B cell (primary cell): Measurements from ENCODE around the gene L3MBTL3. TPM values are rescaled to one million over a fixed set of nuclear protein-coding genes. Genes with fewer than 3 reads are reported as not detected.

Source experiments
- ATAC-seq: fragments of 200-7000 bp; cut with Tn5 transposase; one replicate; pipeline ENCODE4 v1.10.0; 2021; ENCODE audit warnings: low read depth, mild to moderate bottlenecking, moderate number of reproducible peaks, moderate library complexity
- CTCF ChIA-PET: fragments of 350-600 bp; sonication (Branson Sonifier 250); formaldehyde crosslinking; loops from one replicate; lab custom pipeline; 2021; ENCODE audit warnings: antibody characterized with exemption, inconsistent platforms; lab: Charles Lee
- POLR2A ChIA-PET: fragments of 350-600 bp; sonication (Branson Sonifier 250); formaldehyde crosslinking; loops from one replicate; lab custom pipeline; 2021; ENCODE audit warnings: antibody characterized with exemption; lab: Charles Lee
- DNase-seq: peaks from one replicate; pipeline ENCODE4 v3.0.0; 2013
- H2AFZ ChIP-seq: 2 replicates; pipeline ENCODE4 v1.6.1; 2012; ENCODE audit warnings: mild to moderate bottlenecking, low read depth, low read length; ENCODE audit not compliant: insufficient read depth, poor library complexity, severe bottlenecking
- H3K27ac ChIP-seq, 2 donors: 1 replicate in 1 of 2; 2 replicates in 1 of 2; pipeline ENCODE4 v1.5.1; 2012 to 2013; ENCODE audit warnings: low read length in 2 of 2, mild to moderate bottlenecking in 2 of 2, moderate library complexity in 1 of 2
- H3K27me3 ChIP-seq, 4 experiments: fragments of 200-600 bp in 1 of 4; sonication (generic) in 1 of 4; replicated peaks in 1 of 4; 1 replicate in 2 of 4; 2 replicates in 2 of 4; pipeline versions ENCODE4 v1.6.1 to v1.7.0; 2013 to 2016; ENCODE audit warnings: low read length in 3 of 4, mild to moderate bottlenecking in 2 of 4, mixed read lengths in 1 of 4, moderate library complexity in 1 of 4; ENCODE audit not compliant: insufficient read depth in 4 of 4, control insufficient read depth in 3 of 4; ENCODE audit errors: control extremely low read depth in 1 of 4
- H3K36me3 ChIP-seq, 2 experiments: replicated peaks in 1 of 2; 1 replicate in 1 of 2; 2 replicates in 1 of 2; pipeline versions ENCODE4 v1.6.1 to v1.7.1; 2013; ENCODE audit warnings: low read length in 1 of 2; ENCODE audit not compliant: insufficient read depth in 2 of 2, control insufficient read depth in 1 of 2; ENCODE audit errors: control extremely low read depth in 1 of 2, extremely low read depth in 1 of 2
- H3K4me1 ChIP-seq, 2 donors: fragments of 200-600 bp in 1 of 2; sonication (generic) in 1 of 2; 1 replicate in 1 of 2; 2 replicates in 1 of 2; pipeline versions ENCODE4 v1.5.1 to v1.6.1; 2013 to 2017; ENCODE audit warnings: low read length in 2 of 2; ENCODE audit not compliant: control insufficient read depth in 2 of 2, insufficient read depth in 2 of 2
- H3K4me2 ChIP-seq: replicated peaks from 2 replicates; pipeline ENCODE3; 2012; ENCODE audit warnings: mild to moderate bottlenecking, low read depth, low read length; ENCODE audit not compliant: poor library complexity, severe bottlenecking
- H3K4me3 ChIP-seq, 5 experiments: fragments of 200-600 bp in 1 of 5; sonication (generic) in 1 of 5; 1 replicate in 3 of 5; 2 replicates in 2 of 5; pipeline versions ENCODE4 v1.5.1 to v1.7.0; 2011 to 2016; ENCODE audit warnings: low read length in 4 of 5, mild to moderate bottlenecking in 4 of 5, low read depth in 2 of 5, control low read depth in 1 of 5, moderate library complexity in 1 of 5; ENCODE audit not compliant: insufficient read depth in 1 of 5; ENCODE audit errors: control extremely low read depth in 1 of 5, extremely low read depth in 1 of 5
- H3K79me2 ChIP-seq: fragments of 200-600 bp; sonication (generic); one replicate; pipeline ENCODE4 v1.6.0; 2016; ENCODE audit warnings: low read length; ENCODE audit not compliant: control insufficient read depth, insufficient read depth
- H3K9ac ChIP-seq: fragments of 200-600 bp; sonication (generic); 2 replicates; pipeline ENCODE4 v1.6.1; 2017; ENCODE audit warnings: mild to moderate bottlenecking, low read length, moderate library complexity
- H3K9me3 ChIP-seq, 3 donors: one replicate each; pipeline versions ENCODE4 v1.6.1 to v1.7.1; 2013; ENCODE audit warnings: low read length in 2 of 3; ENCODE audit not compliant: control insufficient read depth in 2 of 3, insufficient read depth in 1 of 3; ENCODE audit errors: control extremely low read depth in 1 of 3
- H4K20me1 ChIP-seq: 2 replicates; pipeline ENCODE4 v1.6.0; 2012; ENCODE audit warnings: mild to moderate bottlenecking, low read length; ENCODE audit not compliant: insufficient read depth, control insufficient read depth, poor library complexity, severe bottlenecking
- H3K27ac Mint-ChIP-seq: one replicate; pipeline ENCODE4 v1.8.0; 2021; ENCODE audit warnings: mixed read lengths
- H3K27me3 Mint-ChIP-seq: one replicate; pipeline ENCODE4 v1.8.0; 2021; ENCODE audit warnings: mixed read lengths
- H3K4me1 Mint-ChIP-seq: one replicate; pipeline ENCODE4 v1.8.0; 2021; ENCODE audit warnings: mixed read lengths
- H3K4me3 Mint-ChIP-seq: one replicate; pipeline ENCODE4 v1.8.0; 2021; ENCODE audit warnings: mixed read lengths
- H3K9me3 Mint-ChIP-seq: one replicate; pipeline ENCODE4 v1.8.0; 2022; ENCODE audit warnings: mixed read lengths; ENCODE audit not compliant: insufficient read depth
- EZH2 ChIP-seq: IDR thresholded peaks from 2 replicates; pipeline ENCODE4 v1.6.1; 2012; ENCODE audit warnings: borderline replicate concordance, low read depth, mild to moderate bottlenecking, moderate library complexity, low read length; ENCODE audit not compliant: insufficient read depth, poor library complexity, severe bottlenecking
- WGBS: methylation state at CpG from one replicate; pipeline ENCODE4 v1.1.5; 2013; ENCODE audit warnings: missing lambda C conversion rate; ENCODE audit not compliant: insufficient coverage; 5-methylcytosine and 5-hydroxymethylcytosine counted together
- intact Hi-C: fragments of 100-400 bp; cut with micrococcal nuclease; formaldehyde crosslinking; loops from one replicate; pipeline ENCODE4 v1.10.0; 2022
- polyA plus RNA-seq: library from polyadenylated mRNA; depleted of rRNA; stranded (reverse); fragments of >200 nt; gene quantifications from 2 replicates; pipeline ENCODE4 v1.2.3, GENCODE V29; 2012
- total RNA-seq, 2 donors: library from RNA; stranded (reverse); fragments of 120-200 nt in 1 of 2; gene quantifications; 1 replicate in 1 of 2; 2 replicates in 1 of 2; pipeline versions ENCODE4 v1.2.3 to v1.2.4, GENCODE V29; 2013 to 2022
- TF ChIP-seq, protein P1 (sequence below): fragments of 200-600 bp; IDR thresholded peaks from one replicate; pipeline ENCODE4 v1.8.0; 2022; ENCODE audit warnings: antibody characterized with exemption, mild to moderate bottlenecking

L3MBTL3 gene
- total and polyA plus RNA-seq, 2 donors (not counting 1 experiment from before 2014, with no cell fraction given): 28.0 to 46.4 TPM

DNA sequence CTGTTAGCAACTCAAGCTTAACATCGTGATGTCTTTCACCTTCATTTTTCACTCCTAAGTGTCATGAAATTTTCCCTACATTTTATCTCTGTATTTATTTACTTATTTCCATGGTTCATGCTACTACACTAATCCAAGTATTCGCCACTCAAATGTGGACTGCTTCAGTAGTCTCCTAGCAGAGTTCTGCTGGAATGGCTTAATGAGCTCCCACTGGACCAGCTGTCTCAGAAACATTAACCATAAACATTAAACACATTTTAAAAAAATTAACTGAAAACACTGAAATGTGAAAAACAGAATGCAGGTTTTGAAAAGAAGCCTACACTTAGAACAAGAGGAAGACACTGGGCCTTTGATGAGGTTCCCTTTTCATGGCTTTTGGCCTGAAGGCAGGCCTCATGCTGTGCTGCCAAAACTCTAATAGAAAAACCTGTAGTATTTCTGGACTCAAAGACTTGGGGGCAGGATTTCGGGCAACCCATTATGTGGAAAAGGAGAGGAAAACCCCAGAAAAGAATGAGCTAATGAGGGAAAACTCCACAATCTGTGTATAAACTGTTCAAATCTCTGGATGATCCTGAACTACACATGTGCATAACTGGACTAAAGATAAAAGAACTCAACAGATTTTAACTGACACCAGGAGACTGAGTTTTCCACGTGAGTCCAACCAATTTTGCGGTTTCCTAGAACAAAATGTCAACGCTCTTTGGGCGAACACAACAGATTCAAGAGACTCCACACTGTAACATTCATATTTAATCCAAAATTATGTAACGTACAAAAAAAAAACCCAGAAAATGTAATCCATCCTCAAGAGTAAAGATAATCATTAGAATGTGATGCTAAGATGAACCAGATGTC, 171.4 kb downstream of the L3MBTL3 start:
- ChIA-PET CTCF (no interaction called here), POLR2A (no interaction called here)
- peaks cover 12% of the 10 kb centered on the region for H3K4me1 Mint-ChIP-seq
- ATAC-seq: no peak
- Histone ChIP-seq H3K79me2 (no peaks in the 10 kb centered on the region), H3K4me2 (no peak overlapping the region), H2AFZ (no peak overlapping the region), H3K27ac (no peak overlapping the region), H3K4me3 (no peak overlapping the region), H3K27me3 (no peaks in the 10 kb centered on the region), H3K9me3 (no peaks in the 10 kb centered on the region), H4K20me1 (no peaks in the 10 kb centered on the region), H3K4me1 (peaks cover 10 to 12% of the 10 kb centered on the region in 2 donors), H3K9ac (no peak overlapping the region), H3K36me3 (no peaks in the 10 kb centered on the region)
- 100% methylated on average over 5 of the region's 8 CpGs for WGBS
- H3K9me3 Mint-ChIP-seq: no peaks in the 10 kb centered on the region
- H3K27ac Mint-ChIP-seq: no peak overlapping the region
- DNase-seq: no peak
- intact Hi-C loops: loop anchor here (5.0 kb wide), 1 partner anchor 42 kb away; no protein-coding TSS in a partner anchor
- TF ChIP-seq, protein P1, sequence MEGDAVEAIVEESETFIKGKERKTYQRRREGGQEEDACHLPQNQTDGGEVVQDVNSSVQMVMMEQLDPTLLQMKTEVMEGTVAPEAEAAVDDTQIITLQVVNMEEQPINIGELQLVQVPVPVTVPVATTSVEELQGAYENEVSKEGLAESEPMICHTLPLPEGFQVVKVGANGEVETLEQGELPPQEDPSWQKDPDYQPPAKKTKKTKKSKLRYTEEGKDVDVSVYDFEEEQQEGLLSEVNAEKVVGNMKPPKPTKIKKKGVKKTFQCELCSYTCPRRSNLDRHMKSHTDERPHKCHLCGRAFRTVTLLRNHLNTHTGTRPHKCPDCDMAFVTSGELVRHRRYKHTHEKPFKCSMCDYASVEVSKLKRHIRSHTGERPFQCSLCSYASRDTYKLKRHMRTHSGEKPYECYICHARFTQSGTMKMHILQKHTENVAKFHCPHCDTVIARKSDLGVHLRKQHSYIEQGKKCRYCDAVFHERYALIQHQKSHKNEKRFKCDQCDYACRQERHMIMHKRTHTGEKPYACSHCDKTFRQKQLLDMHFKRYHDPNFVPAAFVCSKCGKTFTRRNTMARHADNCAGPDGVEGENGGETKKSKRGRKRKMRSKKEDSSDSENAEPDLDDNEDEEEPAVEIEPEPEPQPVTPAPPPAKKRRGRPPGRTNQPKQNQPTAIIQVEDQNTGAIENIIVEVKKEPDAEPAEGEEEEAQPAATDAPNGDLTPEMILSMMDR: no peak
- TF ChIP-seq EZH2: no peak
- H3K27me3 Mint-ChIP-seq: no peaks in the 10 kb centered on the region
- no peak overlapping the region for H3K4me3 Mint-ChIP-seq

Other genes starting within 250 kb of the L3MBTL3 start
- not detected in 2 replicates for gene TMEM244, start 157.3 kb upstream of the L3MBTL3 start, total RNA-seq
- not detected in 2 replicates for gene TMEM244, start 157.3 kb upstream of the L3MBTL3 start, polyA plus RNA-seq
- 0.57 and 2.5 TPM in 2 replicates for gene SAMD3, start 204.4 kb downstream of the L3MBTL3 start, total RNA-seq
- gene SAMD3, start 204.4 kb downstream of the L3MBTL3 start, polyA plus RNA-seq: 3.3 and 3.8 TPM in 2 replicates